ENCODE measurements around the gene ATIC.

The ATIC gene

GRCh38 chr2:215313255-215313613 lies 1.4 kb downstream of the ATIC start:
- DNase-seq (ENCODE audit: low read depth, low spot score), result no peak
- H3K27ac ChIP-seq, result no peak overlapping the region

- peak overlapping the region; percentile 10 for H3K27ac ChIP-seq
- no peak for DNase-seq (ENCODE audit: low read depth, low spot score)
Measured at GRCh38 chr2:215314896-215315295, 3.0 kb downstream of the ATIC start.

DNA sequence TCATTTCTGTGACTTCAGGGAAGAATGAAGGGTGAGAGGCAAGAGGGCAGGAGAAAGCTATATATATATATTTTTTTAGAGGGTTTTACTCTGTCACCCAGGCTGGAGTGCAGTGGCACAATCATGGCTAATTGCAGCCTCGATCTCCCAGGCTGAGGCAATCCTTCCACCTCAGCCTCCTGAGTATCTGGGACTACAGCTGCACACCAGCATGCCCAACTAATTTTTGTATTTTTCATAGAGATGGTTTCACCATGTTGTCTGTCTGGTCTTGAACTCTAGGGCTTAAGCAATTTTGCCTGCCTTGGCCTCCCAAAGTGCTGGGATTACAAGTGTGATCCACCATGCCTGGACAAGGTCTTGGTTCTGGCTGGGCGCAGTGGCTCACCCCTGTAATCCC lies 3.4 kb downstream of the ATIC start:
- no peak for DNase-seq (ENCODE audit: low read depth, low spot score)
- peak overlapping the region; percentile 10 for H3K27ac ChIP-seq

DNA sequence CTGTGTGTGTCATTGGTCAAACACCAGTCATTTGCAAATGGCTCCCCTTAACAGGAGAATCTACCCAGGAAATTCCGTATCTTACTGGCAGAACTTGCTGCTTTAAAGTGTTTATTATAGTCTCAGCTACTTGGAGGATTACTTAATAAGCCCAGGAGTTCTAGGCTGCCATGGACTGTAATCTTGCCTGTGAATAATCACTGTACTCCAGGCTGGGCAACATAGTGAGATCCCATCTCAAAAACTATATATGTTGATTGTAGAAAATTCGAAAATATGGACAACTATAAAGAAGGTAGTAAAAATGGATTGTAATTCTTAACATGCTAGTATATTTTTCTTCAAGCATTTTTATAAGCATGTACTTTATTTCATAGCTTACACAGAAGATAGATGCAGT lies 4.5 kb downstream of the ATIC start:
- no peak overlapping the region for H3K27ac ChIP-seq
- no peak for DNase-seq (ENCODE audit: low read depth, low spot score)

DNA sequence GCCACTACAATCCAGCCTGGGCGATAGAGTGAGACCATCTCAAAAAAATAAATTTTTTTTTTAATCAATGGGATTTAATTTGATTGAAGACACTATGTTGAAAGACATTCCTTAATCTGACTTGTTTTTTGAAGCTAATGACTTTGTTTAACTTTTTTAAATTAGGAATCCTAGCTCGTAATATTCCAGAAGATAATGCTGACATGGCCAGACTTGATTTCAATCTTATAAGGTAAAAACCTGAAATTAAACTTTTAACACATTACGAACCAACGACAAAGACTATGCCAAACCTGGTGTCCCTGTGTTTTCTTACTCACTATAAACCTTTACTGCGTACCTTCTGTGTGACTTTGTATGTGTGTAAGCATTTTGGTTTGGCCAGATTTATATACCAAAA lies 7.6 kb downstream of the ATIC start:
- H3K27ac ChIP-seq, result no peak overlapping the region
- DNase-seq (ENCODE audit: low read depth, low spot score), result no peak

DNA sequence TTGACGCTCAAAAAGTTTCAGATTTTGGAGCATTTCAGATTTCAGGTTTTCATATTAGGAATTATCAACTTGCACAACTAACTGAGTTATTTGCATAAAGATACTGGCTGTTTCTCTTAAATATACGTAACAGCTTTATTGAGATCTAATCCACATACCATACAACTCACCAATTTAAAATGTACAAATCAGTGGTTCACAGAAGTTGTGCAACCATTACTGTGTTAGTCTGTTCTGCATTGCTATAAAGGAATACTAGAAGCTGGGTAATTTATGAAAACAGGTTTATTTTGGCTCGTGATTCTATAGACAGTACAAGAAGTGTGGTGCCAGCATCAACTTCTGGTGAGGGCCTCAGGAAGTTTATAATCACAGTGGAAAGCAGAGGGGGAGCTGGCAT lies 8.2 kb downstream of the ATIC start:
- DNase-seq (ENCODE audit: low read depth, low spot score), result no peak
- H3K27ac ChIP-seq, result no peak overlapping the region

GRCh38 chr2:215320679-215321078 lies 8.8 kb downstream of the ATIC start:
- H3K27ac ChIP-seq, result no peak overlapping the region
- no peak for DNase-seq (ENCODE audit: low read depth, low spot score)

GRCh38 chr2:215324811-215325210 lies 13.0 kb downstream of the ATIC start:
- no peak for DNase-seq (ENCODE audit: low read depth, low spot score)
- H3K27ac ChIP-seq, result no peak overlapping the region

- no peak for DNase-seq (ENCODE audit: low read depth, low spot score)
- H3K27ac ChIP-seq, result no peak overlapping the region
Measured at GRCh38 chr2:215328066-215328465, 16.2 kb downstream of the ATIC start.

DNA sequence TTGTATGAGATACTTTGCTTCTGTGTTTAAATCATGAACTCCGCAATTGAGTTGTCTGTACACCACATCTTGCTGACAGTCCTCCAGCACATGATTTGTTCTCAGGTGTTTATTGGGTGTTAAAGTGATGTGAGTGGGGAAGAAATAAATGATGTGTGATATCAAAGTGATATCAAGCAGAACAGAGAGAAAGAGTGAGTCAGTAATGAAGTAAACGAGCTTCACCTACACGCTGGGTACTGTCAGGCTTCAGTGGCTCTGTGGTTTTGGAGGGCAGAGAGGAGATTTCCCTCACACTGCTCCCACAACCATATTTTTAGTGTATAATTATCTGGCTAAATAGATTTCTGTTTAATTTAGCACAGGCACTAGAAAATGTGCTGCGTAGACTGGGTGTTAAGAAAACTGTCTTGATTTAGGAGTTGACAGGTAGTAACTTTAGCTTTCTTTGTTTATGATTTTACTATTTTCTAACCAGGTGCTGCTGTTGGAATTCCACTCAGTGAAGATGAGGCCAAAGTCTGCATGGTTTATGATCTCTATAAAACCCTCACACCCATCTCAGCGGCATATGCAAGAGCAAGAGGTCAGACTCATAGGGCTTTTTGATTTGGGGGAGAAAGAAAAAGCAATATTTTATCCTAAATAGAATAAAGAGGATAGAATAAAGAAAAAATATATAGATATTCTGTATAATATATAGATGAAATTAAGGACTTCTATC lies 21.2 kb downstream of the ATIC start:
- H3K27ac ChIP-seq, result no peak overlapping the region
- no peak for DNase-seq (ENCODE audit: low read depth, low spot score)

DNA sequence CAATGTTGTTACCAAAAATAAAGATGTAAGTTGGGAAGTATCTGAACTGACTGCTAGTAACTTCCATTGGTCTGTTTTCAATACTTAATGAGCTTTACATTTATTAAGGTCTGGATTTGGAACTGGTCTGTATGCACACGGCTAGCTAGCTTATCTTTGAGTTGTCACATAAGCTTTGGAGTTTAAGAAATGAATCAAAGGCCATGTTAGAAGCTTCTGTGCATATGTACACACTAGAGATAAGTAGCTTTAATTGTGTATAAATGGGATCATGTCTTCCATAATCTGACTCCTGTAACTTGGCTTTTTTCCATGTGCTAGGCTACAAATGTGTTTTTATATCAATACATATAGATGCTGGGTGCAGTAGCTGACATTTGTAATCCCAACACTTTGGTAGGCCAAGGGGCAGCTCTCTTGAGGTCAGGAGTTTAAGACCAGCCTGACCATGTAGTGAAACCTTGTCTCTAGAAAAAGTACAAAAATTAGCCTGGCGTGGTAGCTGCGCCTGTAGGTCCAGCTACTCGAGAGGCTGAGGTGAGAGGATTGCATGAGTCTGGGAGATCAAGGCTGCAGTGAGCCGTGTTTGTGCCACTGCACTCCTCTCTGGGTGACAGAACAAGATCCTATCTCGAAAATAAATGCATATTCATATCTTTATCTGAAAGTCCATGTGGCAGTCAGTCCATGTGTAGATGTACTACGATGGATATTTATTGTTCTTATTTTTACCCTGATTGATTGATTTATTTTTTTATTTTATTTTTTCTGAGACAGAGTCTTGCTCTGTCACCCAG lies 27.2 kb downstream of the ATIC start:
- H3K27ac ChIP-seq, result no peak overlapping the region
- DNase-seq (ENCODE audit: low read depth, low spot score), result no peak

DNA sequence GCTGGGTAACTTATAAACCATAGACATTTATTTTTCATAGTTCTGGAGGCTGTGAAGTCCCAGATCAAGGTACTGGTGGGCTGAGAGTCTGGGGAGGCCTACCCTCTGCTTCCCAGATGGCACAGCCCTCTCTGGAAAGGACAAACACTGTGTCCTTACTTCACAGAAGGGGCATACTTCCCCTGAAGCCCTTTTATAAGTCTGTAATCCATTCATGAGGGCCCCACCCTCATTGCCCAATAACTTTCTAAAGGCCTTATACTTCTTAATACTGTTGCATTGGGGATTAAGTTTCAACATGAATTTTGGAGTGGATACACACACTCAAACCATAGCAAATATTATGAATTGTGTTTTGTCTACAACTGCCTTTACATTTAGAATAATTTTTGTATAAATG lies 36.0 kb downstream of the ATIC start:
- no peak overlapping the region for H3K27ac ChIP-seq
- no peak for DNase-seq (ENCODE audit: low read depth, low spot score)

DNA sequence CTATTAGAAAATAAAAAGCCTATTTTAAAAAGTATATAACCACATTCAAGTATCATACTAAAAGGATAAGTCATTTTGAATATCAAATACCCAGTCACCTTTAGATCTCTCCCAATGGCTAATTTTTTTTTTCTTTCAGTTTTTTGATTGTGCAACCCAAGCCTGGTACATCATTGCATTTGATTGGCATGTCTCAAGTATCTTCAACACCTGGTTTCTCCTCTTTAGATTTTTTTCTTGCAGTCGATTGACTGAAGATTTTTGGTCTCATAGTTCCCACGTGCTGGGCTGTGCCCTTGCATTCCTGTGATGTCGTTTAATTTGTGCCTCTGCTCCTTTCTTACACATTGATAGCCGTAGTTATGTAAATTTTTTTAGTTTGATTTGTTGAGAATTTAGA lies 40.7 kb downstream of the ATIC start:
- no peak for DNase-seq (ENCODE audit: low read depth, low spot score)
- no peak overlapping the region for H3K27ac ChIP-seq

- H3K27ac ChIP-seq, result no peak overlapping the region
- DNase-seq (ENCODE audit: low read depth, low spot score), result no peak
Measured at GRCh38 chr2:215354771-215355695, 43.2 kb downstream of the ATIC start.

GRCh38 chr2:215355801-215356200 lies 43.9 kb downstream of the ATIC start:
- no peak for DNase-seq (ENCODE audit: low read depth, low spot score)
- no peak overlapping the region for H3K27ac ChIP-seq

DNA sequence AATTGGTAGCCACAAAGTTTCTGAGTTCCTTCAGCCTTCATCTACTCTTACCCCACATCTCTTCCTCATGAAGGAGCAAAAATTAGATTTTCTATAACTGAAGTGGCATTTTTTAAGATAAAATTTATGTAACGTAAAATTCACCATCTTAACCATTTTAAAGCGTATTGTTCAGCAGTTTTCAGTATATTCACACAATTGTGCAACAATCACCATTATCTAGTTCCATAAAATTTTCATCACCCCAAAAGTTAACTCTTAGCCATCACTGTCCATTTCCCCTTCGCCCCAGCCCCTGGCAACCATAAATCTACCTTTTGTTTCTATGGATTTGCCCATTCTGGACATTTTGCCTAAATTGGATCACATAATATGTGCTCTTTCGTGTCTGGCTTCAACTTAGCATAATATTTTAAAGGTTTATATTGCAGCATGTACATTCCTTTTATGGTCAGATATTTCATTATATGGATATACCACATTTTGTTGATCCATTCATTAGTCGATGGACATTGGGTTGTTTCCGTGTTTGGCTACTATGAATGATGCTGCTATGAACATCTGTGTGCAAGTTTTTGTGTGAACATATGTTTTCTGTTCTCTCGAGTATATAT lies 44.6 kb downstream of the ATIC start:
- H3K27ac ChIP-seq, result no peak overlapping the region
- no peak for DNase-seq (ENCODE audit: low read depth, low spot score)

DNA sequence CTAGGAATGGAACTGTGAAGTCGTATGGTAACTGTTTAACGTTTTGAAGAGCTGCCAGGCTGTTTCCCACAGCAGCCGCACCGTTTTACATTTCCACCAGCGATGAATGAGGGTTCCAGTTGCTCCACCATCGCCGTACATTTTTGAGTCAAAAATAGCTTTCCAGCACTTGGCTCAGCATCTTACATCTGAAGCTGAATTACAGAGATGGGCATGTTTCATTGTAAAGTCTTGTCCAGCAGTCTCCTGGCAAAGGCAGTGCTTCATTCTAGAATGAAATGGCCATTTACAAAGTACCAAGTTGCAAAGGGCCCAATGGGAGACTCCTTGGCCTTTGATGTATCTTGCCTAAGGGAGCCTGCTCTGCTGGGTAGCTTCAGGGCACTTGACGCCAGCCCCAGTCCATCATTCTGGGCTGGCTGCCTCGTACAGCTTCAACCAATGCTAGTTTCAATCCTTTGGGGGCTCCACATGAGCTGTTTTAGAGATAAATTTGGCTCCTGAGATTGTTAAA lies 45.1 kb downstream of the ATIC start:
- H3K27ac ChIP-seq, result no peak overlapping the region
- no peak for DNase-seq (ENCODE audit: low read depth, low spot score)

GRCh38 chr2:215357660-215358059 lies 45.8 kb downstream of the ATIC start:
- H3K27ac ChIP-seq, result no peak overlapping the region
- DNase-seq (ENCODE audit: low read depth, low spot score), result no peak

- H3K27ac ChIP-seq, result no peak overlapping the region
- DNase-seq (ENCODE audit: low read depth, low spot score), result no peak
Measured at GRCh38 chr2:215358312-215358845, 46.5 kb downstream of the ATIC start.
